Hepatic stellate cell (primary cell): ENCODE results near the gene RAP1B.
A peak's percentile ranks its signal among the peaks of the same experiment; 100 is the strongest.

ENCODE experiments used
- DNase-seq: peaks from one replicate; pipeline ENCODE4 v3.0.0; 2011; ENCODE audit warnings: low spot score

Gene RAP1B

GRCh38 chr12:68610370-68611093, at the start of gene RAP1B:
Gene RAP1B (plus strand): TSS chr12:68610899. CDS start chr12:68648725, 37,826 bp downstream.
- DNase-seq: peak; percentile 86

DNA sequence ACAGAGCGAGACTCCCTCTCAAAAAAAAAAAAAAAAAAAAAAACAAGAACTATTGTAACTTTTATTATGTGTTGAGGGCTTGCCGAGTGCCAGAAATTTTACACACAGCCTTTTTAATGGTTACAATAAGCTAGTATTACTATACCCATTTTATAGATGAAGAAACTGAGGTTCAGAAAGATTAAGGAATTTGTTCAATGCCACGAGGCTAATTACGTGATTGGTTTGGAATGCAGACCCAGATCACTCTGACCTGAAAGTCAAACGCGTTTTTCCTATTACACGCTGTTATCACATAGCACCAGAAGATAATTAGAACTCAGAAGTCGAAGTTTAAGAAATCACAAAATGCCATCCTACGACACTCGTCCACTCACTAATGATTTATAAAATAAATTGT, 48.9 kb upstream of the RAP1B start:
- no peak for DNase-seq

DNA sequence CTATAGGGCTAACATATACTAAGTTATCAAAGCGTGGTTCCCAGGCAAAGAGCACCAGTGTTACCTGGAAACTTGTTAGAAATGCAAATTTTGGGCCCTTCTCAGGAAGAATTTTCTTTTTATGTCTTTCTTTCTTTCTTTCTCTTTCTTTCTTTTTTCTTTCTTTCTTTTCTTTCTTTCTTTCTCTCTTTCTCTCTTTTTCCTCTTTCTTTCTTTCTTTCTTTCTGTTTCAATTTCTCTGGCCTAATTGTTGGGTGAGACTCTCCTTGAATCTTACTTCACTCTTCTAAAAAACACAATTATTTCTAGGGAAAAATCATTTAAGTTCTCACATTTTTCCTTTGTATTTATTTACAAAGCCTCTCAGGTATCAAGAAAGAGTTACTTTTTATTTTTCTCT, 46.5 kb upstream of the RAP1B start:
- no peak for DNase-seq

- DNase-seq: peak; percentile 52
Observed at GRCh38 chr12:68565391-68565903, 45.3 kb upstream of the RAP1B start.

- DNase-seq: no peak
Observed at GRCh38 chr12:68568922-68569569, 41.7 kb upstream of the RAP1B start.

GRCh38 chr12:68572661-68573060, 38.0 kb upstream of the RAP1B start:
- no peak for DNase-seq

DNA sequence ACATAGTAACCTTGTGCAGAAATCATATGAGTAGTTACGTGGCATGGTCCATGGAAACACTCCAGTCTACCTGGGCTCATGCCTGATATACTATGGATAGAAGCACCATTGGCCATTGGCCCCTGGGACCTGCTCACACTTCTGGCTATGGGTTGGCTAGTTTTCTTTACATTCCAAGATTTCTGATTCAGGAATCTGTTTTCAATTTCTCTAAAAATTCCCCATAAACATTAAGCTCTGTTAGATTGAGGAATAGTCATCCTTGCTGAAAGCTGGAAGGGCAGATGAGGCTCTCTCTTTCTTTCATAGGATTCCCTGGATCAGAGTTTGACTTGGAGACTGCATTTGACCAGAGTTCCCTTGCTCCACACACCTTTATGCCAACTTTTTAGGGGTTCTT, 37.3 kb upstream of the RAP1B start:
- DNase-seq: no peak

- no peak for DNase-seq
Observed at GRCh38 chr12:68577949-68578348, 32.8 kb upstream of the RAP1B start.

DNA sequence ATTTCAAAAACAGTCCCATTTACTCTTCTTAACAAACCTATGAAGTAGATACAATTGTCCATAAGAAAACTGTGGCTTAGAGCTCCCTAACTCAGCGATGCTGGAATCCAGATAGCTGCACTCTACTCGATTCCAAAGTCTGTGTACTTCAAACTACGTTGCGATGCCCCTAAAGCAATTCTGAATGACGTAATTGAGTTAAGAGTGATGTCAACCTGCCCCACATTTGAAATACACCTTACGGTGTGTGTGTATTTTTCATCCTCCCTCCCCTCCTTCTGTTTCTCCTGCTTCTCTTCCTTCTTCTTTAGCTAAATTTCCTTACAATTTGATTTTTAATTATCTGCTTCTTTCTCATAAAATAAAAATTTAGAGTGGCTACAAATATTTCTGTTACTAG, 31.9 kb upstream of the RAP1B start:
- no peak for DNase-seq

GRCh38 chr12:68579254-68579653, 31.4 kb upstream of the RAP1B start:
- no peak for DNase-seq

GRCh38 chr12:68580911-68581310, 29.8 kb upstream of the RAP1B start:
- DNase-seq: no peak

GRCh38 chr12:68581926-68582325, 28.8 kb upstream of the RAP1B start:
- no peak for DNase-seq

- DNase-seq: no peak
Observed at GRCh38 chr12:68585966-68586365, 24.7 kb upstream of the RAP1B start.

DNA sequence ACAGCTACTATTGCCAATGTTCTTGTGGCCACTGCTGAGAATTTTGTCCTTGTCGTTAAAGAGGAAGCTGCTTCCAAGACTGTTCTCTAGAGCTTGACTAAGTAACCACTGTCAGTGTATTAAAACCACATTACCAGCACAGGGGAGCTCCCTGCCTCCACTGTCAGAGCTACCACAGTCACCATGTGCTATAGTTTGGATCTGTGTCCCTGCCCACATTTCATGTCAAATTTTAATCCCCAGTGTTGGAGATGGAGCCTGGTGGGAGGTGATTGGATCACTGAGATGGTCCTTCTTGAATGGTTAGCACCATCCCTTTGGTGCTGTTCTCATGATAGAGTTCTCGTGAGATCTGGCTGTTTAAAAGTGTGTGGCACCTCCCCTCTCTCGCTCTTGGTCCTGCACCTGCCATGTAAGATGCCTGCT, 23.2 kb upstream of the RAP1B start:
- DNase-seq: no peak

- DNase-seq: no peak
Observed at GRCh38 chr12:68589194-68589593, 21.5 kb upstream of the RAP1B start.

DNA sequence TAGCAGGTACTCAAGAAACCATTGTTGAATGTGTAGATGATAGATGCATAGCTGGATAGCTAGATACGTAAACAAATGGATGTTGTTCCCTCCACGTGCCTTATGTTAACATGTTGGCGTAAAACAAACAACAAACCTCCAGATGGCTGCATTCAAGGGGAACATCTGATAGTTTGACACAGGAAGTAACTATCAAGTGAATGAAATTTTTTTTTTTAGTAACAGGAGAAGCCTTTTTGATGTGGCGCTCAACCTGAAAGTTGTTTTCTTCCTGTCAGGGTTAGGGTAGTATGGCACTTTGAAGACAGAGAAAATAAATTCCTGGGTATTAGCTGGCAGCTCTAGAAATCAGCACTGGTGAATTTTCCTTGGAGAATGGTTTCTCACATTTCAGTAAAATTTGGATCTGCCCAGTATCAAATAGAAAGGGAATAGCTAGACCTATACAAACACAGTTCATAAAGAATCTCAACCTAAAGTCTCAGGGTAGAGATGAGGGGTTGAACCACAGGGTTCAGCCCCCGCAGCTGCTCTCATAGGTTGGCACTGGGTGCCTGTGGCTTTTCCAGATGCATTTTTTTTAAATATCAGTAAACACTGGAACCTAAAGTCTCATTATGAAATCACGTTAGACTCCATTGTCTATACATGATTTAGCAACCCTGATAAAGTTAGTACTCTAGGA, 18.8 kb upstream of the RAP1B start:
- no peak for DNase-seq

DNA sequence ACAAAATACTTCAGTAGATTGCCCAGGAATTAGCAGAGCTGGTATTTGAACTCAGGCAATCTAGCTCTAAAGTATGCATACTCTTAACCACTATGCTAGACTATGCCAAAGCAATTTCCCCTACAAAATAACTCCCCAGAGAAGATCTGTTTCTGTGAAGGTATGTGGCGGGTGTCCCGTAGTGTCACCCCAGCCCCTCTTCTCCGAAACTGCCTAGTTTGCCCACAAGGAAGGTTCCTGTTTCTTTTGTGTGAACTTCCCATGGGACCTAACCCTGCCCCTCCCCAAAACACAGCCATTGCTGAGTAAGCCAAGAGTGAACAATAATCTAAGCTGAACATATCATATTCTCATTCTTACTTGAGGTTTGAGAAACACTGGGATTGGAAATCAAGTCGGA, 15.5 kb upstream of the RAP1B start:
- DNase-seq: no peak

DNA sequence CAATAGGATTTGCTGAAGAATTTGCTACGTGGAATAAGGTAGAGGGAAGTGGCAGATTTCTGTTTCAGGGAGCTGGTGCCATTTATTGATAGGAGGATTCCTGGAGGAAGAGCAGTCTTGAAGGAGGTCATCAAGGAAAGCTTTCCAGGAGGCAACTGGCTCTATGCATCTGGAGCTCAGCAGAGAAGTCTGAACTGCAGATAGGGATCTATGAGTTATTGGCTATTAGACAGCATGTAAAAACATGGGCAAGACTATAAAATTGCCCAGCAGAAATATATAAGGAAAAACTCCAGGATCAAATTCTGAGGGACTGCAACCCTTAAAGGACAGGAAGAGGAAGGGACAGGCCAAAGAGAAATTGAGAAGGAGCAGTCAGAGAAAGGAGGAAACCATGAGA, 8.9 kb upstream of the RAP1B start:
- DNase-seq: no peak

GRCh38 chr12:68602720-68603119, 8.0 kb upstream of the RAP1B start:
- no peak for DNase-seq

GRCh38 chr12:68608191-68608590, 2.5 kb upstream of the RAP1B start:
- no peak for DNase-seq

- no peak for DNase-seq
Observed at GRCh38 chr12:68609998-68610369, 715 bp upstream of the RAP1B start.

GRCh38 chr12:68611094-68611805, 551 bp downstream of the RAP1B start:
- peak; percentile 34 for DNase-seq

DNA sequence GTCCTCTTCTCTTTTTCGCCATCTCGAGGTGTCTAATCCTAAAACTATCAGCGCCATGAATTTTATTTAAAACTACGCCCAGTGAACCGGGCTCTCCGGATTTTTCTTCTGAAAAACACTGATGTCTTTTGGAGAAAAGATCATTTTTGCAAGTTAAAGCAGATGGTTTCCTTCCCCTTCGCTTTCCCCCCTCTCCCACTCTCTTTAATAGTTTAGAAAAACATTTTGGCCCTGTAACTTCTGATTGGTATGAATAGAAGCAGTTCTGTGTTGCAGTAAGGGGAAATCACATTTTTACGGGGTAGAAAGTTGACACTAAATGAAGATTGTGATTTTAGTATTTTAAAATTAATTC, 1.1 kb downstream of the RAP1B start:
- no peak for DNase-seq
